Measurements from ENCODE around the gene CD3G. TPM values are rescaled to one million over a fixed set of nuclear protein-coding genes. Genes with fewer than 3 reads are reported as not detected.
A peak's percentile ranks its signal among the peaks of the same experiment; 100 is the strongest.
"Not testable (repeated sequence)": the region's sequence is repeated elsewhere in the genome, so short reads cannot be mapped to it uniquely, and the experiment has no call there.

Gene CD3G
- total RNA-seq, 4 donors from 2014 or later = 0.85 to 4.0 (median 1.4) TPM

- intact Hi-C loops (cut with DNase I) = loop anchor here (10.0 kb wide), 1 partner anchor 86 kb away; no protein-coding TSS in a partner anchor
- H3K4me1 ChIP-seq = peaks cover 17 to 32% (median 19%) of the 10 kb centered on the region in 3 donors
- WGBS, 2 donors = 27 to 39% methylated on average over 3 of the region's 3 CpGs
- H3K27ac ChIP-seq = peak overlapping the region in 3 of 4 donors; percentile 0 to 63 (median 5)
- TF ChIP-seq POLR2A (IDR thresholded peaks at IDR 0.05) (no peak), CTCF (IDR thresholded peaks at IDR 0.05) (no peak)
- no peaks in the 10 kb centered on the region for H3K9me3 ChIP-seq
- H3K27me3 ChIP-seq = no peaks in the 10 kb centered on the region
- peaks cover 14 to 48% (median 16%) of the 10 kb centered on the region in 3 donors for H3K36me3 ChIP-seq
- no peak for DNase-seq
- H3K4me3 ChIP-seq = no peak overlapping the region
Measured at GRCh38 chr11:118398791-118399559, 54.8 kb downstream of the CD3G start.

GRCh38 chr11:118401151-118401879, 57.2 kb downstream of the CD3G start, which contains the start of gene ATP5MG:
TSS of gene ATP5MG (plus strand) at chr11:118401606. CDS start at chr11:118401666, 60 bp downstream.
- H3K27ac ChIP-seq = peak within 1 kb of the TSS; percentile 82 to 91 (median 90)
- peaks cover 0 to 36% (median under 1%) of the 10 kb centered on the region in 3 donors for H3K36me3 ChIP-seq
- DNase-seq = peak; percentile 29
- 1% methylated on average over 47 to 50 of the region's 51 CpGs for WGBS, 2 donors
- intact Hi-C loops (cut with DNase I) = no loop called here
- peak within 1 kb of the TSS; percentile 86 to 97 (median 90) for H3K4me3 ChIP-seq
- peaks cover 17 to 45% (median 26%) of the 10 kb centered on the region in 3 donors for H3K4me1 ChIP-seq
- no peaks in the 10 kb centered on the region for H3K27me3 ChIP-seq
- no peaks in the 10 kb centered on the region for H3K9me3 ChIP-seq
- TF ChIP-seq CTCF (IDR thresholded peaks at IDR 0.05) (peak in 3 of 6 experiments; percentile 2 to 17 (median 2)), POLR2A (IDR thresholded peaks at IDR 0.05) (peak in 1 of 4 donors; percentile 50)

GRCh38 chr11:118401880-118402590, 57.9 kb downstream of the CD3G start:
- TF ChIP-seq POLR2A (IDR thresholded peaks at IDR 0.05) (no peak), CTCF (IDR thresholded peaks at IDR 0.05) (no peak)
- WGBS, 2 donors = 1% methylated on average over 22 of the region's 22 CpGs
- Histone ChIP-seq H3K4me3 (peak overlapping the region; percentile 86 to 97 (median 90)), H3K9me3 (no peaks in the 10 kb centered on the region), H3K27me3 (no peaks in the 10 kb centered on the region), H3K27ac (peak overlapping the region; percentile 82 to 91 (median 90)), H3K4me1 (peaks cover 17 to 45% (median 26%) of the 10 kb centered on the region in 3 donors), H3K36me3 (peaks cover 0 to 36% (median 6%) of the 10 kb centered on the region in 3 donors)
- no peak for DNase-seq
- intact Hi-C loops (cut with DNase I) = no loop called here

GRCh38 chr11:118402594-118402993, 58.5 kb downstream of the CD3G start:
- intact Hi-C loops (cut with DNase I); DNase-seq; H3K27me3 ChIP-seq; H3K9me3 ChIP-seq: not testable (repeated sequence)
- peak overlapping the region in 3 of 4 donors; percentile 82 to 91 (median 90) for H3K27ac ChIP-seq
- H3K36me3 ChIP-seq = peaks cover 0 to 36% (median 12%) of the 10 kb centered on the region in 3 donors
- peaks cover 17 to 45% (median 26%) of the 10 kb centered on the region in 3 donors for H3K4me1 ChIP-seq
- peak overlapping the region; percentile 86 to 97 (median 90) for H3K4me3 ChIP-seq
- 65 to 75% methylated on average over 4 to 7 of the region's 7 CpGs for WGBS, 2 donors

Small RNA genes within 50 kb of the gene (small RNA-seq; reads per million reads assigned to genes)
- 0 reads per million in 4 donors for gene AP001582.1

Other genes with a start within 250 kb of the CD3G start
- 1 to 10 TPM in 3 of 4 donors, under 1 TPM in 1; 0.87 to 4.2 (median 1.3) TPM for gene SCN4B, start 191.5 kb upstream of the CD3G start, total RNA-seq
- gene SCN2B, start 167.7 kb upstream of the CD3G start, total RNA-seq = 1 to 10 TPM in 1 of 4 donors, under 1 TPM in 1, not detected in 2; 0.38 to 1.1 TPM
- 10 to 100 TPM in 2 of 4 donors, 1 to 10 TPM in 2; 2.2 to 17.9 (median 9.5) TPM for gene JAML, start 119.3 kb upstream of the CD3G start, total RNA-seq
- gene MPZL3, start 92.0 kb upstream of the CD3G start, total RNA-seq = 10 to 100 TPM; 17.4 to 44.4 (median 32.4) TPM
- gene MPZL2, start 80.0 kb upstream of the CD3G start, total RNA-seq = 100 to 1,000 TPM; 249 to 491 (median 352) TPM
- gene CD3E, start 39.6 kb upstream of the CD3G start, total RNA-seq = 1 to 10 TPM; 1.9 to 7.8 (median 3.1) TPM
- gene CD3D, start 1.6 kb upstream of the CD3G start, total RNA-seq = 10 to 100 TPM in 1 of 4 donors, 1 to 10 TPM in 3; 5.7 to 11.8 (median 7.2) TPM
- gene UBE4A, start 15.3 kb downstream of the CD3G start, total RNA-seq = 10 to 100 TPM; 21.9 to 36.0 (median 33.2) TPM
- gene ATP5MG, start 57.3 kb downstream of the CD3G start, total RNA-seq = 10 to 100 TPM; 44.2 to 65.0 (median 48.8) TPM
- 10 to 100 TPM; 22.0 to 54.0 (median 29.0) TPM for gene KMT2A, start 92.1 kb downstream of the CD3G start, total RNA-seq
- gene TTC36, start 183.1 kb downstream of the CD3G start, total RNA-seq = under 1 TPM in 2 of 4 donors, not detected in 2; 0.38 to 0.47 TPM
- gene TMEM25, start 186.8 kb downstream of the CD3G start, total RNA-seq = 10 to 100 TPM in 3 of 4 donors, 1 to 10 TPM in 1; 7.0 to 18.0 (median 15.3) TPM
- gene IFT46, start 221.6 kb downstream of the CD3G start, total RNA-seq = 10 to 100 TPM; 13.2 to 25.2 (median 18.6) TPM
- 10 to 100 TPM; 67.8 to 81.6 (median 78.1) TPM for gene ARCN1, start 228.1 kb downstream of the CD3G start, total RNA-seq